ENCODE data around the gene PROSER2. TPM values are rescaled to one million over a fixed set of nuclear protein-coding genes. Genes with fewer than 3 reads are reported as not detected.

PROSER2 gene
- total and polyA plus RNA-seq, 9 of the 15 experiments (the other 6 are each of a cell fraction or from before 2014, with no cell fraction given) = 0.62 to 14.8 (median 2.9) TPM

GRCh38 chr10:11822809-11823121 lies 391 bp upstream of the PROSER2 start:
- Histone ChIP-seq H2AFZ (ENCODE audit: low read depth, low read length) (peak overlapping the region; percentile 83), H3K79me2 (ENCODE audit: control insufficient read depth, insufficient read depth, low read length) (peaks cover 27% of the 10 kb centered on the region; the same call in 2 of the 3 replicates), H3K4me2 (ENCODE audit: insufficient read depth, low read length) (peak overlapping the region; percentile 74), H3K9me3 (replicated peaks; ENCODE audit: control insufficient read depth, insufficient read depth, low read depth, low read length) (no peaks in the 10 kb centered on the region), H3K9ac (ENCODE audit: insufficient read depth in 1 of 2, low read depth in 2 of 2, low read length in 2 of 2) (peak overlapping the region; percentile 73 to 95; a peak in 3 of 4 replicates), H3K27me3 (ENCODE audit: control insufficient read depth in 2 of 2, insufficient read depth in 2 of 2, low read length in 2 of 2) (no peaks in the 10 kb centered on the region), H4K20me1 (replicated peaks; ENCODE audit: control insufficient read depth, insufficient read depth, low read length) (peaks cover 8% of the 10 kb centered on the region), H3K9me1 (ENCODE audit: control insufficient read depth, insufficient read depth, low read length) (no peaks in the 10 kb centered on the region), H3K4me3 (peak overlapping the region; percentile 68), H3K27ac (ENCODE audit: extremely low read depth, low read depth, low read length) (no peak overlapping the region), H3K36me3 (ENCODE audit: control insufficient read depth, insufficient read depth, low read length) (no peaks in the 10 kb centered on the region), H3K4me1 (replicated peaks in 1 of 2; ENCODE audit: control insufficient read depth in 2 of 2, insufficient read depth in 2 of 2, low read length in 2 of 2) (peaks cover 14 to 18% of the 10 kb centered on the region in 2 experiments; a peak in 4 of 5 replicates)
- FAIRE-seq (no peak), ATAC-seq (no peak), DNase-seq (ENCODE audit: extremely low read depth in 1 of 4, low spot score in 3 of 4) (no peak)
- CTCF ChIA-PET (ENCODE audit: low intra/inter-chr PET ratio) = no interaction called here
- intact Hi-C loops (cut with micrococcal nuclease) (no loop called here), in situ Hi-C loops (cut with MboI) (no loop called here)
- no TSS peak for BruUV-seq (replicated peaks)
- POLR2A ChIA-PET = interaction anchor here (0.7 kb wide), 1 partner anchor 1234 kb away, joined by 3 read pairs; no protein-coding TSS in a partner anchor
- WGBS (ENCODE audit: insufficient coverage, low coverage, missing lambda C conversion rate) = 31% methylated on average over 3 of the region's 8 CpGs
- TF ChIP-seq ZNF121 (CRISPR knock-in tag; conservative IDR thresholded peaks at IDR 0.05) (peak; percentile 13; the same call in 1 of the 2 replicates), ZBTB1 (CRISPR knock-in tag; IDR thresholded peaks at IDR 0.05; ENCODE audit: borderline replicate concordance, low read depth) (no peak)

- intact Hi-C loops (cut with micrococcal nuclease) (no loop called here), in situ Hi-C loops (cut with MboI) (no loop called here)
- H3K79me2 ChIP-seq (ENCODE audit: control insufficient read depth, insufficient read depth, low read length) = peaks cover 30% of the 10 kb centered on the region; the same call in 2 of the 3 replicates
- H3K4me1 ChIP-seq (replicated peaks in 1 of 2; ENCODE audit: control insufficient read depth in 2 of 2, insufficient read depth in 2 of 2, low read length in 2 of 2) = peaks cover 14 to 18% of the 10 kb centered on the region in 2 experiments; a peak in 4 of 5 replicates
- no peak for FAIRE-seq
- POLR2A ChIA-PET = interaction anchor here (1.1 to 1.2 kb wide), 2 partner anchors 11 to 397 kb away, joined by 3 to 4 read pairs; no protein-coding TSS in a partner anchor
- H3K27me3 ChIP-seq (ENCODE audit: control insufficient read depth in 2 of 2, insufficient read depth in 2 of 2, low read length in 2 of 2) = no peaks in the 10 kb centered on the region
- peak overlapping the region; percentile 74 for H3K4me2 ChIP-seq (ENCODE audit: insufficient read depth, low read length)
- no peak for ATAC-seq
- no TSS peak for BruUV-seq (replicated peaks)
- H3K9me1 ChIP-seq (ENCODE audit: control insufficient read depth, insufficient read depth, low read length) = no peaks in the 10 kb centered on the region
- peak overlapping the region; percentile 68 for H3K4me3 ChIP-seq
- 4% methylated on average over 6 of the region's 6 CpGs for WGBS (ENCODE audit: insufficient coverage, low coverage, missing lambda C conversion rate)
- TF ChIP-seq CBX3 (IDR thresholded peaks at IDR 0.05; ENCODE audit: borderline replicate concordance in 1 of 2, low read length in 2 of 2) = no peak
- TF ChIP-seq, protein P1, sequence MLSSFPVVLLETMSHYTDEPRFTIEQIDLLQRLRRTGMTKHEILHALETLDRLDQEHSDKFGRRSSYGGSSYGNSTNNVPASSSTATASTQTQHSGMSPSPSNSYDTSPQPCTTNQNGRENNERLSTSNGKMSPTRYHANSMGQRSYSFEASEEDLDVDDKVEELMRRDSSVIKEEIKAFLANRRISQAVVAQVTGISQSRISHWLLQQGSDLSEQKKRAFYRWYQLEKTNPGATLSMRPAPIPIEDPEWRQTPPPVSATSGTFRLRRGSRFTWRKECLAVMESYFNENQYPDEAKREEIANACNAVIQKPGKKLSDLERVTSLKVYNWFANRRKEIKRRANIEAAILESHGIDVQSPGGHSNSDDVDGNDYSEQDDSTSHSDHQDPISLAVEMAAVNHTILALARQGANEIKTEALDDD (IDR thresholded peaks at IDR 0.05) = peak; percentile 27; the same call in 1 of the 2 replicates
- peak overlapping the region; percentile 83 for H2AFZ ChIP-seq (ENCODE audit: low read depth, low read length)
- CTCF ChIA-PET (ENCODE audit: low intra/inter-chr PET ratio) = no interaction called here
- no peak overlapping the region for H3K27ac ChIP-seq (ENCODE audit: extremely low read depth, low read depth, low read length)
- no peak for DNase-seq (ENCODE audit: extremely low read depth in 1 of 4, low spot score in 3 of 4)
- no peaks in the 10 kb centered on the region for H3K36me3 ChIP-seq (ENCODE audit: control insufficient read depth, insufficient read depth, low read length)
- H4K20me1 ChIP-seq (replicated peaks; ENCODE audit: control insufficient read depth, insufficient read depth, low read length) = peaks cover 8% of the 10 kb centered on the region
- H3K9ac ChIP-seq (ENCODE audit: insufficient read depth in 1 of 2, low read depth in 2 of 2, low read length in 2 of 2) = peak overlapping the region; percentile 73 to 95
- no peaks in the 10 kb centered on the region for H3K9me3 ChIP-seq (replicated peaks; ENCODE audit: control insufficient read depth, insufficient read depth, low read depth, low read length)
Measured at GRCh38 chr10:11823989-11824346, 812 bp downstream of the PROSER2 start.
